GM12873 (cell line): ENCODE data around the gene ZNF18.

ENCODE experiments used
- TF ChIP-seq, protein P1 (sequence below): IDR thresholded peaks from 2 replicates; pipeline ENCODE4 v1.5.1; 2012; ENCODE audit warnings: low read depth, mild to moderate bottlenecking, moderate library complexity, low read length, control low read depth; ENCODE audit not compliant: insufficient read depth; ENCODE audit errors: missing control alignments

The ZNF18 gene, protein sequence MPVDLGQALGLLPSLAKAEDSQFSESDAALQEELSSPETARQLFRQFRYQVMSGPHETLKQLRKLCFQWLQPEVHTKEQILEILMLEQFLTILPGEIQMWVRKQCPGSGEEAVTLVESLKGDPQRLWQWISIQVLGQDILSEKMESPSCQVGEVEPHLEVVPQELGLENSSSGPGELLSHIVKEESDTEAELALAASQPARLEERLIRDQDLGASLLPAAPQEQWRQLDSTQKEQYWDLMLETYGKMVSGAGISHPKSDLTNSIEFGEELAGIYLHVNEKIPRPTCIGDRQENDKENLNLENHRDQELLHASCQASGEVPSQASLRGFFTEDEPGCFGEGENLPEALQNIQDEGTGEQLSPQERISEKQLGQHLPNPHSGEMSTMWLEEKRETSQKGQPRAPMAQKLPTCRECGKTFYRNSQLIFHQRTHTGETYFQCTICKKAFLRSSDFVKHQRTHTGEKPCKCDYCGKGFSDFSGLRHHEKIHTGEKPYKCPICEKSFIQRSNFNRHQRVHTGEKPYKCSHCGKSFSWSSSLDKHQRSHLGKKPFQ

DNA sequence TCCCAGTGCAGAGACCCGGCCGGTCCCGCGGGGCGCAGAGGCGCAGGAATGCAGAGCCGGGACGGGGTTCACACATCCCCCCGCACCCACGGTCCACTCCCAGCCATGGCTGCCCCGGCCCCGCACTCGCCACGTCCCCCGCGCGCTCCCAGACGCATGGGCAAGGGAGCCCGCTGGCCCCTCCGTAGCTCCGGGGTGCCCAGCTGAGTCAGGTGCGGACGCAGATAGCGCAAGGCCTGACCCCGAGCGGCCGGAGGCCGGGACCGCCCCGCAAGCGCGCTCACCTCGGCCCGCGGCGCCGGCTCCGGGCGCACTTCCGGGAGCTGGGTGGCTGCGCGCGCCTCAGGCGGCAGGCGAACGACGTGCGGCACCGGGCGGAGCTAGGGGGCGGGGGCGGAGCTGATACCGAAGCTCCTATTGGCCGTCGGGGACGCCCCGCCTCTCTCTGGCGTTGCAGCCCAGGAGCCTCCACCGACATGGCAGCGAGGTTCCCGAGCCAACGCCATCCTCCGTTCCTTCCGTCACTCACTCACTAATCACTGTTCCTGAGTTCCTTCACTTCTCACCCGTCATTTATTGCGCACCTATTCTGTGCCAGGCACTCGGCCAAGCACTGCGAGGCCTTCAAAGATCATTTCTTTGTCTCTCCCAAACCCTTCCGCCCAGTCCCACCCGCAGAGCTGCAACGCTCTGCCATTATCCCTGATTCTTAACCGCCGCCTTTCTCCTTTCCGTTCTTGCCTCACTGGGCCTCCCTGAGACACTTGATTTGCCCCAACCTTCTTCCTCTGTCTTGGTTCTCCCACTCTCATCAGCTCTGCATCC is at the start of gene ZNF18:
Gene ZNF18, minus strand, starts transcription at position 329 of the 825 bp plus-strand sequence. CDS start 4,646 bp downstream, outside the sequence.
- TF ChIP-seq, protein P1, sequence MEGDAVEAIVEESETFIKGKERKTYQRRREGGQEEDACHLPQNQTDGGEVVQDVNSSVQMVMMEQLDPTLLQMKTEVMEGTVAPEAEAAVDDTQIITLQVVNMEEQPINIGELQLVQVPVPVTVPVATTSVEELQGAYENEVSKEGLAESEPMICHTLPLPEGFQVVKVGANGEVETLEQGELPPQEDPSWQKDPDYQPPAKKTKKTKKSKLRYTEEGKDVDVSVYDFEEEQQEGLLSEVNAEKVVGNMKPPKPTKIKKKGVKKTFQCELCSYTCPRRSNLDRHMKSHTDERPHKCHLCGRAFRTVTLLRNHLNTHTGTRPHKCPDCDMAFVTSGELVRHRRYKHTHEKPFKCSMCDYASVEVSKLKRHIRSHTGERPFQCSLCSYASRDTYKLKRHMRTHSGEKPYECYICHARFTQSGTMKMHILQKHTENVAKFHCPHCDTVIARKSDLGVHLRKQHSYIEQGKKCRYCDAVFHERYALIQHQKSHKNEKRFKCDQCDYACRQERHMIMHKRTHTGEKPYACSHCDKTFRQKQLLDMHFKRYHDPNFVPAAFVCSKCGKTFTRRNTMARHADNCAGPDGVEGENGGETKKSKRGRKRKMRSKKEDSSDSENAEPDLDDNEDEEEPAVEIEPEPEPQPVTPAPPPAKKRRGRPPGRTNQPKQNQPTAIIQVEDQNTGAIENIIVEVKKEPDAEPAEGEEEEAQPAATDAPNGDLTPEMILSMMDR: no peak

DNA sequence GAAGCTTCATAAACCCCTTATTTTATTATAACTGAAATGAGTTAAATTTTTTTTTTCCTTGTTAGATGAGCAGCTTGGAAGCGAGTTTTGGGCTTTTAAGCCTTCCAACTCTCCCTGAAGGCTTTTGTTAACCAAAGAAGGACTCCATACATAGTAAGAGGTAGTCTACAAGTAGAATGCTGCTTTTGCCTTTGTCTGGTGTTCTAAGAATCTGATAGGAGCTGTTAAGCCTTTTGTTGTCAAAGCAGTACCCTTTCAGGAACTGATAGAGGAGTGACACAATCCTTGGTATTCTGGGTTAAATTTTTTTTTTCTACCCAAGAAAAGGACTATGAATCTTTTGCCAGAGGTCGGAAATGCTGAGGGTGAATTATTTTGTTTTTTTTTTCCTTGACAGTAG is 49.5 kb upstream of the ZNF18 start:
- TF ChIP-seq, protein P1: no peak

DNA sequence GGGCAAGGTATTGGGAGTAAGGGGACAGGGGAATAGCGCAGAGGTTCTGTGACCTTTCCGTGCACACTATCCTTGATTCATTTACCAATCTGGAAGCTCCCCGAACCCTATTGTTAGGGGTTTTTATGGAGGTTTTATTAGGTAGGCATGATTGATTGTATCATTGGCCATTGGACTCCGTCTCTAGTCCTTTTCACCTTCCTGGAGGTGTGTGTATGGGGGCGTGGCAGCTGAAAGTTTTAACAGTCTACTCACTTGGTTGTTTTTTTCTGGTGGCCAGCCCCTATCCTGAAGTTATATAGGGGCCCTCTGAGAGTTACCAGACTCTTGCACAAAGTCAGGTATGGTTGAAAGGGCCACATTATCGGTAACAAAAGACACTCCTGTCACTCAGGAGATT is 46.4 kb upstream of the ZNF18 start:
- TF ChIP-seq, protein P1: no peak

DNA sequence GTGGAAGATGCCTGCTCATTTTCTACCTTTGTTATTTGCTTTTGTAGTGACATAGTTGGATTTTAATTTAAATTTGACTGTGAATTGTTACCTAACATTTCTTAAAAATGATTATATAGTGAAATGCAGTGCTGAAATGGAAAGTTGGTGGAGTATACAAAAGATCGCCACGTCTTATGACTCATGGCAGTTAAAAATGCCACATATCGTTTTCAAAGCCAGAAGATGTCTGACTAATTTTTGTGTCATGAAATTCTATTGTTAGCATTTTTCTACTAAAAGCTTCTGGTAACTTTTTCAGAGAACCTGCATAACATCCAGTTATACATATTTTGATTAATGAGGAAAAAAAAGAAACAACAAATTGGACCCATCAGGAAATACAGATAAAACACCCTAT is 44.0 kb upstream of the ZNF18 start:
- TF ChIP-seq, protein P1: no peak

DNA sequence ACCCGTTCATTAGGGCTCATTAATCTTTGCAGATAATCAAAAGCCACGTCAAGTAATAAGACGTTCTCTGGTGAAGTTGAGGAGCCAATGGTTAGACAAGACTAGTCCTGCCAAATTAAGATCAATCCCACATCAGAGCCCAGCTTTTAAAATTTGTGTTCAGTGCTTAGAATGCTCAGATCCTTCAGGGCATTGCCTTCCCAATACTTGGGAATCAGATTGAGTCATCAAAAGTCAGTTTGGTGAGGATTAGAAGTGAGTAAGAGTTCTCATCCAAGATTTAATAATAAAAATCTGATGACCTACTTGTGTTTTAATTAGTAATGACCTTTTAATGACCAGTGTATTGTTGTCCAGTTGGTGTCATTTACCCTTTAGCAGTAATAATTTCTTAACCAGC is 43.2 kb upstream of the ZNF18 start:
- TF ChIP-seq, protein P1: no peak

DNA sequence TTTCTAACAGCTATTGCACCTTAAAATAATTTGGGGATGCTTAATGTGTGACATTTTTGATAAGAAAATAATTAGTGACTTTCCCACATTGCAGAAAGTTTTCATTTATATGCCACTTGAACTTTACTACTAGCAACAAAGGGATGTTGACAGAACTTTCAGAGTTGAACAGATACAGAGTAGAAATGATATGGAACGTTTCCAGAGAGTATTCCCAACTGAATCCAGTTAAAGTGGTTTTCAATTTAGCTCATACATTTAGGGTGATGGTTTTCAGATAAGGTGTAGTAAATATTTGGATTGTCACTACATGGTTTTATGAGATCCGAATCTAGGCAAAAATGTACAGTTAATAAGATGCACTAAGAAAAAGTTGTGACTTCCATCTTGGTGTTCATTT is 40.7 kb upstream of the ZNF18 start:
- TF ChIP-seq, protein P1: no peak

DNA sequence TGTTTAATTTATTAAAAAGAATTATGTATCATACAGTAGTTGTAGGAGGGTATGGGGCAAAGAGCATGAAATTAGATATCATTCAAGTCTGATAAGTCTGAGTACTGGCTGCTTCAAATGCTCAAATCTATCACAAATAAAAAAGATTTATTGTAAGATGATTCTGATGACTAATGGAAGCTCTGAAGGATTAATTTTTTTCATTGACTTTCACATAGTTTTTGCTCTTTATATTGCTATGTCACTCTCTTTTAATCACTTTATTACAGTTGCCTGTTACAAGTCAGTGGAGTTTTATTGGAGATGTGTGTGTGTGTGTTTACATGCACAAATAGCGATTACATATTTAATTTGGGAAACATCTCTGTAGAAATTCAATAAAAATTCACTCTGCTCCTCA is 38.4 kb upstream of the ZNF18 start:
- TF ChIP-seq, protein P1: no peak
